ENCODE measurements around the gene PLCH1.

DNA sequence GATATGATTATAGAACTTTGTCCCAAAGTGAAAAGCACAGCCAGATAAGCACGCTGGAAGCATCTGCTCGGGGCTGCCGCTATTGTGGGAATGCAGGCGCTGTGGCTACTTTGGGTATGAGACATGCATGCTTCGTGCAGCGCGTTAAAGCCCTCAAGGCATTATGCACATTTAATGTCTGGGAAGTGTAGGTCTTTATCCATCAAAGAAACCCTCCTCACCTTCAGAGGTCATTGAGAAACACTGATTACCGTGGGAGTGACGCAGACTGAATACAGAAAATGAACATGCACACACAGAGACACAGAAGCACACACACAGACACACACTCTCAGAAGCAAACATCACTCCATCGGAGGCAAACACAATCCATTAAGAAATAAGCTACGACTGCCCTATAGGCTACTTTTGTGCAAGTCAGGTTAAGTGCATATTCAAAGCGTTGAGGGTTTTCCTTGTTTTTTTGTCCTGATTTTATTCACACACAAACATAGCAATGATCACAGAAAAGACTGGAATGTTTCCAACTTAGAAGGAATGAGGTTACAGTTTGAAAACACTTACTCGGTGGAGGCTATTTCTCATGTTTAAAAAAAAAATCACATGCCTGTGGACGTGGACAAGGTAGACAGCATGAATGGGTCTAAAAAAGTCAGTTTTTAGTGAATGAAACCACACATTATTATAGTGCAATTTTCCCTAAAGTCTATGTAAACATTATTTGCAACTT, 68.5 kb downstream of the PLCH1 start:
- peak; percentile 39; the same call in 1 of the 2 replicates for TF ChIP-seq TCF4 (CRISPR knock-in tag; IDR thresholded peaks at IDR 0.05; ENCODE audit: borderline replicate concordance)
- TF ChIP-seq ISL1 (CRISPR knock-in tag; IDR thresholded peaks at IDR 0.05): no peak
- no peak for TF ChIP-seq GLIS3 (CRISPR knock-in tag; IDR thresholded peaks at IDR 0.05)
- TF ChIP-seq, protein P1, sequence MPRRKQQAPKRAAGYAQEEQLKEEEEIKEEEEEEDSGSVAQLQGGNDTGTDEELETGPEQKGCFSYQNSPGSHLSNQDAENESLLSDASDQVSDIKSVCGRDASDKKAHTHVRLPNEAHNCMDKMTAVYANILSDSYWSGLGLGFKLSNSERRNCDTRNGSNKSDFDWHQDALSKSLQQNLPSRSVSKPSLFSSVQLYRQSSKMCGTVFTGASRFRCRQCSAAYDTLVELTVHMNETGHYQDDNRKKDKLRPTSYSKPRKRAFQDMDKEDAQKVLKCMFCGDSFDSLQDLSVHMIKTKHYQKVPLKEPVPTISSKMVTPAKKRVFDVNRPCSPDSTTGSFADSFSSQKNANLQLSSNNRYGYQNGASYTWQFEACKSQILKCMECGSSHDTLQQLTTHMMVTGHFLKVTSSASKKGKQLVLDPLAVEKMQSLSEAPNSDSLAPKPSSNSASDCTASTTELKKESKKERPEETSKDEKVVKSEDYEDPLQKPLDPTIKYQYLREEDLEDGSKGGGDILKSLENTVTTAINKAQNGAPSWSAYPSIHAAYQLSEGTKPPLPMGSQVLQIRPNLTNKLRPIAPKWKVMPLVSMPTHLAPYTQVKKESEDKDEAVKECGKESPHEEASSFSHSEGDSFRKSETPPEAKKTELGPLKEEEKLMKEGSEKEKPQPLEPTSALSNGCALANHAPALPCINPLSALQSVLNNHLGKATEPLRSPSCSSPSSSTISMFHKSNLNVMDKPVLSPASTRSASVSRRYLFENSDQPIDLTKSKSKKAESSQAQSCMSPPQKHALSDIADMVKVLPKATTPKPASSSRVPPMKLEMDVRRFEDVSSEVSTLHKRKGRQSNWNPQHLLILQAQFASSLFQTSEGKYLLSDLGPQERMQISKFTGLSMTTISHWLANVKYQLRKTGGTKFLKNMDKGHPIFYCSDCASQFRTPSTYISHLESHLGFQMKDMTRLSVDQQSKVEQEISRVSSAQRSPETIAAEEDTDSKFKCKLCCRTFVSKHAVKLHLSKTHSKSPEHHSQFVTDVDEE (CRISPR knock-in tag; IDR thresholded peaks at IDR 0.05): no peak
- no peak for TF ChIP-seq TOX (CRISPR knock-in tag; IDR thresholded peaks at IDR 0.05; ENCODE audit: borderline replicate concordance)
- no peak for TF ChIP-seq RARB (CRISPR knock-in tag; IDR thresholded peaks at IDR 0.05)
- TF ChIP-seq ARNTL (CRISPR knock-in tag; IDR thresholded peaks at IDR 0.05; ENCODE audit: borderline replicate concordance, low read depth): no peak
- TF ChIP-seq ZNF70 (CRISPR knock-in tag; IDR thresholded peaks at IDR 0.05): no peak
- no peak for TF ChIP-seq ZC3H10 (CRISPR knock-in tag; IDR thresholded peaks at IDR 0.05)
